HG02678 (cell line): ENCODE measurements around the gene VPS33B.
"Not testable (repeated sequence)": the region's sequence is repeated elsewhere in the genome, so short reads cannot be mapped to it uniquely, and the experiment has no call there.

Experiments
- ATAC-seq: cut with Tn5 transposase; IDR thresholded peaks from one replicate; pipeline ENCODE4 v1.9.1; 2021; ENCODE audit warnings: mild to moderate bottlenecking, moderate library complexity; ENCODE audit not compliant: unreplicated experiment

The VPS33B gene

DNA sequence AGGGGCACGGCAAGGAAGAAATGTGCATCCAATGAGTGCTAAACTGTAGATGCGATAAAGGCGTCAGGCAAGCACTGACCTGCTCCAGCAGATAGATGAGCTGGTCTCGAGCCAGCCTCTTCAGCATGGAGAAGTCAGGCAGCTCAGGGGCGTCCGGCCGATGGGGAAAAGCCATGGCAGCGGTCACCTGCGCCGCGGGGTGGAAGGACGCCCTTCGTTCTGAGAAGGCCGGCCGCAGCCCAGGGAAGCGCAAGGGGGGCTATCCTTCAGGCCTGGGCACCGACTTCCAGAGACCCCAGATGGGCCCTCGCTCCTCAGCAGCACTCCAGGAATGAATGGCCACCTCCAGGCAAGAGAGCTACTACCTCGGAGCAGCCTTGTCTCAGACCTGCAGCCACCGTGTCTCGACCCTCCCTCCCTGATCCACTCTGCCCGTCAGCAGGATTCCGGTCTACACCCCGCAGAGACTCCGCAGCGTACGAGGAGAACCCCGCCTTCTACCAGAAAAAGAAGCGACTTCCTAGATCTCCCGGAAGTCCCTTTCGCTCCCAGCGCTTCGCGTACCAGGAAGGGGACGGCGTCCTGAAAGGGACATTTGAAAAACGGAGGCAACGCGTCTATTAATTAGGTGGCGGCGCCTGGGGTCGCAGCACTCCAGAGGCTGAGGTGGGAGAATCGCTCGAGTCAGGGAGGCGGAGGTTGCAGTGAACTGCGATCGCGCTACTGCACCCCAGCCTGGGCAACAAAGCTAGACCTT is at the start of gene VPS33B:
TSS of gene VPS33B (minus strand) at position 520 of the 757 bp plus-strand sequence. CDS start at position 175, 345 bp downstream.
- peak; percentile 87 for ATAC-seq

DNA sequence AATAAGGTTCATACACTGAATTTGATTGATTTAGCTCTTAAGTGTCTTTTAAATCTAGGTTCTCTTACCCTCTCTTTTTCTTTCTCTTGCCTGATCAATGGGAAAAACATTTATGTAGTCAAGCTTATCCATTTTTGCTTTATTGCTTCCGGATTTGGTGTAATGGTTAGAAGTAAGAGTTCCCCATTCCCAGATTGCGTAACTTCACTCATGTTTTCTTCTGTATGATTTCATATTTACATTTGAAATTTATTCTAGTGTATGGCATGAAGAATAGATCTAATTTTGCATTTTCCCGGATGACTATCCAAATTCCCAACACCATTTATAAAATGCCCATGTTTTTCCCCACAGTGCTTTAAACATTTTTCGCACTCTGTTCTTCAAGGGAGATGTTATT is 49.8 kb upstream of the VPS33B start:
- no peak for ATAC-seq

DNA sequence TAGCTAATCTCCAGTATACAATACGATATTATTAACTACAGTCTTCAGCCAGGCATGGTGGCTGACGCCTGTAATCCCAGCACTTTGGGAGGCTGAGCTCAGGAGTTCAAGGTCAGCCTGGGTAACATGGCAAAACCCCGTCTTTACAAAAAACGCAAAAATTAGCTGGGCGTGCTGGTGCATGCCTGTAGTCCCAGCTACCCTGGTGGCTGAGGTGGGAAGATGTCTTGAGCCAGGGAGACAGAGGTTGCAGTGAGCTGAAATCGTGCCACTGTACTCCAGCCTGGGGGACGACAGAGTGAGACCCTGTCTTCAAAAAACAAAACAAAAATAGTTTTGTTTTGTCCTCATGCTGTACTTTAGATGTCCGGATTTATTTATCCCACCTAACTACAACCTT is 48.5 kb upstream of the VPS33B start:
- ATAC-seq: no peak

DNA sequence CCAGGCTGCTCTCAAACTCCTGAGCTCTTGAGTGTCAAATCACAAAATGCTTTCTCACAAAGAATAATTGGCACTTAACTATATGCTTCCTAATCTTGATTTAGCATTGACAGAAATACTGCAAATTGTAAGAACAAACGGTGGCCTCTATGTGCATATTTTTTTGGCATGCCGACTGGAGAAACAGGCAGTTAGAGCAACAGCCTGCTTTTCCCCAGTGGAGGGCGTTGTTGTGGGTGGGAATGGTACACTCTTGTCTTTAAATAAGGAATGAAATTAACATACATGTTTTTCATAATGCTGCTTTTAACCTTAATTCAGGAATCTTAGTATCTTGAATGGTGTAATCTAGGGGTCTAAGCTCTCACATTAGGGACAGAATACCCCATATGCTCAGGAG is 46.6 kb upstream of the VPS33B start:
- ATAC-seq: no peak

DNA sequence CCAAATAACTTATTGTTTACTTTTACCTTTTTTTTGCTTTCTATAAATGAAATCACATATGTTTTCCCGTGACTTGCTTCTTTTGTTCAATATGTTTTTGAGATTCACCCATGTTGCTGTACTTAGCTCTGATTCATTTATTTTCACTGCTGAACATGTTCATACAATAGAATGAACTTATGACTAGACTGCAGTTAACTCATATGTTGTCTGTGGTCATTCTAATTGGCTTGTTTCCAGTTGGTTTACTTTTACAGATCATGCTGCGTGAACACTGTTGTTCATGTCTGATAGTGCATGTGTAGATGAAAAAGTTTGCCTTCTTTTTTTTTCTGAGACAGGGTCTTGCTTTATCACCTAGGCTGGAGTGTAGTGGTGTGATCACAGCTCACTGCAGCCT is 46.0 kb upstream of the VPS33B start:
- ATAC-seq: no peak

DNA sequence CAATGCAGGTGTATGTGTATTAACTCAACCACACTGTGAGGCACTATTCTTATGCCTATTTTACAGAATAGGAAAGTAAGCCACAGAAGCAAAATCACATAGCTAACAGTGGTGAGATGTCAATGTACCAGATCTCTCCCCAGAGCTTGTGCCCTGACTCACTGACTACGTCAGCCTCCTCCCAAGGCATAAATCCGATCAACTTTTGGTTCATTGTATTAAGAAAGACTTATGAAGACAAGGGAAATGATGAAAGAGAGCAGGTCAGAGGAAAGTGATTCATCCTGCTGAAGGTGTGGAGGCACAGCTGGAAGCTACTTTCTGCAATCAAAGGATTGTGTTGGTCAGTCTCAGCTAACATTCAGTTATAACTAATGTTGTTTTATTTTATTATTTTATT is 44.6 kb upstream of the VPS33B start:
- ATAC-seq: no peak

DNA sequence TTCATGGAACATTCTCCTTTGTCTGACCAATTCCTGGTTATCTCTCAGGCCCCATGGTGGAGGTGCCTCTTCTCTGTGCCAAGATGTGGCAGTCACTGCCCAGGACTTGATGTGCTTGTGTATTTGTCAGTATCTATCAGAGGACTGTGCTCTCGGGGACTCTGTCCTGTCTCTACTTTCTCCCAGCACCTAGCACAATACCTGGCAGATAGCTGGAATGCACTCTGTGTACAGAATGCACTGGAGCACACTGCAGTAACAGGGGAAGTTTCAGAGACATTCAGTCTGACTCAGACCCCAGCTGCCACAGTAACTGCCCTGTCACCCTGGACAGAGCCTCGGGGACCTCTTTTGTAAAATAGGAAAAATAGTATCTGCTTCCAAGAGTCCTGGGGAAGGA is 43.1 kb upstream of the VPS33B start:
- ATAC-seq: no peak

DNA sequence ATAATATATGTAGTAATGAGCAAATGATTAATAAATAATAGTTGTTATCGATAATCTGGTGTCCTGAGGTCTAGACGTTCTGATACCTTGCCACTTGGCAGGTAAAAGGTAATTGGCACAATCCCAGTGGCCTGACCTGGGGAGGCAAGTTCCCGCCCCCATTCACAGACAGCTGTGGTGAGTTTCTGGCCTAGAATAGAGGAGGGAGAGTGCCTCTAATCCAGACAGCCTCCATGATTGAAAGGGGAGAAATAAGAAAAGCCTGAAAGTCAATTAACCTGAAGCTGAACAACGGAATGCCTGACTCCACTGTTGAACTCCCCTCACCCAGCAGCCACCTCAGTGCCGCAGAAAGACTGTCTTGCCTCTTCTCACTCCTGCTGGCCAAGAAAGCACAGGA is 39.6 kb upstream of the VPS33B start:
- ATAC-seq: no peak

DNA sequence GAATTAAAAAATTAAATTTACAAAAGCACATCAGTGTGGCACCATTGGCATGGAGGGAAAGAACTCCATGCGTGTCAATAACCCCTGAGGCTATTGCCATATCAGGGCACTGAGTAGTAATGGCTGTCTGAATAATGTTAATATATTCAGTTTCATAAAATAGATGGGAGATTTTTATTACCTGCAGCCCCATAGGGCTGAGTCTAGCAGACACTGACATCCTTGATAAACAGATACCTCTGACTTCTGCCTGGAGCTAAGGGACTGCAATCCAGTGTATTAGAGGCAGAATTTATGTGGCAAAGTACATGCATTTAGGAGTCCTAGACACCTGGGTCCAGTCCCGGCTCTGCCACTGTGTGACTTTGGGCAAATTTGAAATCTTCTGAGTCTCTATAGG is 38.8 kb upstream of the VPS33B start:
- ATAC-seq: no peak

DNA sequence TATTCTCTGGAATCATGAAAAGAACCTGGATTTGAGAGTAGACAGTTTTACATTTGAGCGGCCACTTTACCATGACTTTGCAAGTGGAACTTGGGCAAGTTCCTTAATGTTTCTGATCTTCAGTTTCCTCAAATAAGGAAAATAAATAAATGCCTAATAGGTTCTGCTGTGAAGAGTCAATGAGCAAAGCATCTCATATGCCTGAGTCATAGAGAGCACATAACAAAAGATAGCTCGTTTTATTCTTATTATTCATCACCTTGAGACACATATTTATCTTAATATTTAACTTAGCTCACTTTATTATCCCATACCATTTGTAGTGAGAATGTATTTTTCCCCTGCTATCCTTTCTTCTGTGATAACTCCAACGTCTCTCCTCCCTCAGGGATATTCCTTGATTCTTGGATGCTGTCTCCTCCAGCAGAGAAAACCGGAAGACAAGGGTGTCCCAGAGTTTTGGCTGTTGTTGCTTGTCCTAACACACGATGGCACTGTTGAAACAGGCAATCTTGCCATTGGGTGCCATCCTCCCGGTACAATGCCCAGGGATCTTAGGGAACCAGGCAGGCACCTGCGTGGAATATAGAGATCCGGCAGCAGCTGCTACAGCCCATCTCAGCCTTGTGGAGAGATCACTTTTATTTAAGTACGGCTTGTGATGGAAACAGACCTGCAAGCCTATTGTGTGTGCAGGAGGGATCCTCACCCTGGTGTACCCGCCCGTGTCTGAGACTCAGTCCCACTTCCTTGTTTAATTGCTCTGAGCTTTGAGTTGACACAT is 33.3 kb upstream of the VPS33B start:
- peak; percentile 48 for ATAC-seq

DNA sequence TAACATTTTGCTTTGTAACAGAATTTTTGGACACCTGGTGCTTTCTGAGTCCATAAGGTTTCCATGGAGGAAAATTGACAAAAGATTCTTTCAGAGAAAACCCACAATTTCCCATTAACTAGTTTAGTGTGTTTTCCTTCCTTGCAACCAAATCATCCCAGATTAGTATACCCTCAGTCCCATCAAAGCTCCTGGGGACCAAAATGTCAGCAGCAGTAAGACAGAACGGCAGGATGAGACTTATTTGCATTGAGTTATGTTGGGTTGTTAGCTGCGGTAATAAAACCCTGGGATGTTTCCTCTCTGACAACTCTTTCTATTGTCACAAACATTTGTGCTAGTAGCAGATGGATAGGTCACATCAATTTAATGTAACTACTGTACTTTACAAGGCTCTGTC is 32.4 kb upstream of the VPS33B start:
- ATAC-seq: no peak

DNA sequence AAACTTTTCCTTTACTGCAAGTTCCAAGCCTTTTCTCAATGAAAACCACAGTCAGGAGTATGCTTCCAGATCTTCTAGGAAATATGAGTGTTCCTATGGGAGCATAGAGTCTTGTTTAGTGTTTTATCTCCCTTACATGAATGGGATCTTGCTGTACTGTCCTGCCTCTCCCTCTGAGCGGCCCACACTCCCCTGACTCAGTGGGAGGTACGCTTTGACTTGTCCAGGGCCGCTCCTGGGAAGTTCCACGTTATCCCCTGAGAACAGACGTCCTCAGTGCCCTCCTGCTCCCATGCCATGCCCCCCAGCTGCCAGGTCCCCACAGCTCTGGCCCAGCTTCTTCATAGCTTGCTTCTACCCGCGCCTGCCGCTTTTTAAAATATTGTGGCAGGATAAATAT is 28.9 kb upstream of the VPS33B start:
- ATAC-seq: no peak

DNA sequence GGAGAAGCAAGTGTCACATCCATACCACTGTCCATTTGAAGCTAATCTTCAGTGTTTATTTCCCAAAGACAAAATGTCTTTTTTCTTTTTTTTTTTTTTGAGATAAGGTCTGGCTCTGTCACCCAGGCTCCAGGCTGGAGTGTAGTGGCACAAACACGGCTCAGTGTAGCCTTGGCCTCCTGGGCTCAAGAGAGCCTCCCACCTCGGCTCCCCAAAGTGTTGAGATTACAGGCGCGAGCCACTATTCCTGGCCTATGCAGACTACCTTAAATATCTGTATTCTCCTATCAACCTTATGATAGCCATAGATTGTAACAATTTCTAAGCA is 27.7 kb upstream of the VPS33B start:
- peak; percentile 21 for ATAC-seq

DNA sequence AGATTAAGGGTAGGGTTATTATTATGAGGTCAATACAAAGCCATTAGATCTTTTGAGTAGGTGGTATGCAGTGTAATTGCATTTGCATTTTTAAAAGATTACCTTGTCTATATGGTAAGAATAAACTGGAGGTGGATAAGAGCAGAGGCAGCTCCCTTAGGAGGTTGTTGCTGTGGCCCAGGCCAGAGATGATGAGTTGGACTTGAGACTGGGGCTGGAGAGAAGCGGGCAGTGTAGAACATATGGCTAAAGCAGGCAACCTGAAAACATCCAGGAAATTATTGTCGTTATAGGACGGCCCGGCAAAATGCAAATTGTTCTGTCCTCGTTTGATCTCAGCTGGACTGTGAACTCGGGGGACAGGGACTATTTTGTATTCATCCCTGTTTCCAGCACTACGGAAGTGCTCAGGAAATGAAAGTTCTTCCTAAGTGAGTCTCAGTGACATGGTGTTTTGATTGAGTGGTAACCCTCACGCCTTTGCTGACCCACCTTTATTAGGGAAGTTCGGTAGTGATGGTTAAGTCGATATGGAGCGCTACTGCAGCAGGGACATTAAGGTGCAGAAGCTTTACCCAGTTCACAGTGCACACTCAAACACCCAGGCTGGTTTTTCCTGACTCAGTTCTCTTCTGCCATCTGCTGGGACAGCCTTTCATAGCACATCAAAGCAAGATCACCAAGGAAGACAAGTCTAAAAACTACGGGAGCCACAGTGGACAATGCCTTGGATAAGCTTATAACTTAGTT is 27.2 kb upstream of the VPS33B start:
- peak; percentile 73 for ATAC-seq

DNA sequence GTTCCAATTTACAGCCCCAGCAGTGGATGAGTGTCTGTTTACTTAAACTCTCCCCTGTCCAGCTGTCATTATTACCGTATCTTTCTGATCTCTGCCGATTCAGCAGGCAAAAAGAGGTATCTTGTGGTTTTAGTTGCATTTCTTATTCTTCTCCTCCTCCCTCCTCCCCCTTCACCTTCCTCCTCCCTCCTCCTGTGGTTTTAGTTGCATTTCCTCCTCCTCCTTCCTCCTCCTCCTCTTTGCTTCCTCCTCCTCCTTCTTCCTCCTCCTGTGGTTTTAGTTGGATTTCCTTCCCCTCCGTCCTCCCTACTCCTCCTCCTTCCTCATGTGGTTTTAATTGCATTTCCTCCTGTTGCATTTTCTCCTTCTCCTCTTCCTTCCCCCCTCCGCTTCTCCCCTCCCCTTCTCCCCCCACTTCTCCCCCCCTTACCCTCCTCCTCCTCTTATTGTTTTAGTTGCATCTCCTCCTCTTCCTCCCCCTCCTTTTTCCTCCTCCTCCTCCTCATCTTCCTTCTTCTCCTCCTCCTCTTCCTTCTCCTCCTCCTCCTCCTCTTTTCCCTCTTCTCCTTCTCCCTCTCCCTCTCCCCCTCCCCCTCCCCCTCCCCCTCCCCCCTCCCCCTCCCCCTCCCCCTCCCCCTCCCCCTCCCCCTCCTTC is 25.3 kb upstream of the VPS33B start:
- no peak for ATAC-seq

DNA sequence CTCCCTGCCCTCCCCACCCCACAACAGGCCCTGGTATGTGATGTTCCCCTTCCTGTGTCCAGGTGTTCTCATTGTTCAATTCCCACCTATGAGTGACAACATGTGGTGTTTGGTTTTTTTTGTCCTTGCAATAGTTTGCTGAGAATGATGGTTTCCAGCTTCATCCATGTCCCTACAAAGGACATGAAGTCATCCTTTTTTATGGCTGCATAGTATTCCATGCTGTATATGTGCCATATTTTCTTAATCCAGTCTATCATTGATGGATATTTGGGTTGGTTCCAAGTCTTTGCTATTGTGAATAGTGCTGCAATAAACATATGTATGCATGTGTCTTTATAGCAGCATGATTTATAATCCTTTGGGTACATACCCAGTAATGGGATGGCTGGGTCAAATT is 23.7 kb upstream of the VPS33B start:
- ATAC-seq: not testable (repeated sequence)

DNA sequence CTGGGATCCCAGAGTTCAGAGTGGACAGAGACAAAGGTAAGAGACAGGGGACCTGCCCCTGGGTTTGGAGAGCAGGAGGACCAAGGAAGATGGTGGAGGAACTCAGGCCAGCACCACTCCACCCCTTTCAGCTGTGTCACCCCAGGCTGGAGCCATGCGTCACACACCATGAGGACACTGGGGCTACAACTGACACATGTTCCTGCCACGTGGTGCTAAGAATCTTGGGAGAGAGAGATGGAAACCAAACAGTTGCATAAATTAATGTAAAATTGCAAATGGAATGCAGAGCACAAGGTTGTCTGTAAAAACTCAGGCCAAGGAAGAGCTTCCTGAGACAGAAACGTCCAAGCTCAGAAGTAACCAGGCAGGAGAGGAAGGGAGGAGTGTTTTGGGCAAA is 22.7 kb upstream of the VPS33B start:
- ATAC-seq: no peak

DNA sequence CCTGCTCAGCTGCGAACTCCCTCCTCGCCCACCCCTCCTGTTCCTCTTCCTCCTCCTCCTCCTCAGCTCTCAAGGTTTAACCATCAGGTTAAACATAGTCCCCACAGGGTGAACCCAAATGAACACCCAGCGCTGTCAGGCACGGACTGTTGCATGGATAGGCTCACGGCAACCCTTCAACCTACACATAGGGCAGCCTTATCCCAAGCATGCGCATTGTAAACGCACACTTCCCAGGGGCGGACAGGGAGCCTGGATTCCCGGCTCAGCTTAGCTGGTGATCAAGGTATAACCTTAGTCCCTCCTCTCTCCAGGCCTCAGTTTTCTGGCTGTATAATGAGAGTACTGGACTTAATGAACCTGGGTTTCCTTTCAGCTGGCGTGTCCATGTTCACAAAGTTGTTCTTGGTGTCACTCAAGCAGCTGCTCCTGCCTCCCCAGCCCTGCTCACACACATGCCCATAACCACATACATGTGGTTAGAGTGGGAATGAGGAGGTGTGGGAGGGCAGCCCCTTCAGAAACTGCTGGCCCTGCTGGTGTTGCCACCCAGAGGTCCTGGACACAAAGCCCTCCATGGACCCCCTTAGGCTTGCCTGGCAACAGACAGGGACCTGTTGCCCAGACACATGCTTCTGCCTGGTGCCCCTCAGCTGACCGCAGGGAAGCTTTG is 20.9 kb upstream of the VPS33B start:
- ATAC-seq: no peak

DNA sequence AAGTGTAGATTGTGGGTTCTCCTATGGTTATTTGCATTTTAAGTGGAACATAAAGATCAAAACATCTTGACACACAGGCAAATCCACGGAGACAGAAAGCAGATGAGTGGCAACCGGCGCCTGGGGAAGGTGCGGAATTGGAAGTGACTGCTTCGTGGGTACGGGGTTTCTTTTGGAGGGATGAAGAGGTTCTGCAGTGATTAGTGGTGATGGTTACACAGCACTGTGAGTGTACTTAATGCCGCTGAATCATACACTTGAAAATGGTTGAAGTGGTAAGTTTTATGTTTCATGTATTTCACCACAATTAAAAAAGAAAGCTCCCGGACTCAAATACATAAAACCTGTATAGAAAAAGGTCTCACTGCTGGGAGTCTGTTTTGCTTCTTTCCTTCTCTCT is 18.5 kb upstream of the VPS33B start:
- no peak for ATAC-seq

DNA sequence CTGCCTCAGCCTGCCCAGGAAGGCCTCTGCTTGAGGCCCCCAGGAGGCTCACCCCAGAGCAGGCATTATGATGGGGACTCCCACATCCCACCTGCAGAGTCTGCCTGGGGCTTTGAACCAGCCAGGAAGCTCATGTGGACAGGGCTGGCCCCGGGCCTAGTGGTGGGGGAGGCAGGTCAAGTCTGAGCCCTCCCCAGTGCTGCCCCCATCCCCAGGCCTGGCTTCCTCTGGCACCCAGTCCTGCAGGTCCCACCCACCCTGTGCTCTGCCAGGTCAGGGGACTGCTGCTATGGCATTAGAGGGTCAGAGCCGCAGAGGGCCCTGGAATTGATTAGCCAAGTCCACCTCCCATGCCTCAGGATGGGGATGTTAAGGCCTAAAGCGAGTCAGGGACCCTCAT is 17.6 kb upstream of the VPS33B start:
- ATAC-seq: no peak
